Stimulated activated CD4-positive, alpha-beta T cell treated with anti-CD3 and anti-CD28 coated beads, Interleukin-1b, Interleukin-23, amount 100 ng/mL, for 1 hour (primary cell): Measurements from ENCODE around the gene TESK1.

Experiments used
- DNase-seq, 2 donors: peaks; one replicate each; pipeline ENCODE4 v3.0.0-alpha.2; 2020; ENCODE audit warnings: low read depth in 2 of 2

Gene TESK1

GRCh38 chr9:35604578-35605350 is at the start of gene TESK1:
TSS of gene TESK1 (plus strand) at chr9:35605262. CDS start at chr9:35605620, 358 bp downstream.
- peak; percentile 58 to 75 for DNase-seq

- no peak for DNase-seq
Measured at GRCh38 chr9:35555881-35556280, 49.2 kb upstream of the TESK1 start.

- DNase-seq: no peak
Measured at GRCh38 chr9:35556776-35557175, 48.3 kb upstream of the TESK1 start.

- DNase-seq: no peak
Measured at GRCh38 chr9:35557320-35557719, 47.7 kb upstream of the TESK1 start.

GRCh38 chr9:35558185-35558584 is 46.9 kb upstream of the TESK1 start:
- no peak for DNase-seq

- no peak for DNase-seq
Measured at GRCh38 chr9:35559792-35560530, 45.1 kb upstream of the TESK1 start.

- DNase-seq: no peak
Measured at GRCh38 chr9:35560625-35561337, 44.3 kb upstream of the TESK1 start.

GRCh38 chr9:35561468-35562261 is 43.4 kb upstream of the TESK1 start:
- DNase-seq: no peak

GRCh38 chr9:35562895-35563780 is 41.9 kb upstream of the TESK1 start:
- no peak for DNase-seq

- no peak for DNase-seq
Measured at GRCh38 chr9:35563791-35564197, 41.3 kb upstream of the TESK1 start.

- no peak for DNase-seq
Measured at GRCh38 chr9:35564658-35565061, 40.4 kb upstream of the TESK1 start.

GRCh38 chr9:35566417-35566816 is 38.6 kb upstream of the TESK1 start:
- no peak for DNase-seq

GRCh38 chr9:35568196-35568595 is 36.9 kb upstream of the TESK1 start:
- no peak for DNase-seq

GRCh38 chr9:35569206-35569605 is 35.9 kb upstream of the TESK1 start:
- no peak for DNase-seq

- no peak for DNase-seq
Measured at GRCh38 chr9:35570709-35571504, 34.2 kb upstream of the TESK1 start.

- no peak for DNase-seq
Measured at GRCh38 chr9:35574578-35575122, 30.4 kb upstream of the TESK1 start.

GRCh38 chr9:35575478-35575877 is 29.6 kb upstream of the TESK1 start:
- DNase-seq: no peak

- DNase-seq: no peak
Measured at GRCh38 chr9:35577486-35577885, 27.6 kb upstream of the TESK1 start.

GRCh38 chr9:35579130-35579529 is 25.9 kb upstream of the TESK1 start:
- DNase-seq: no peak
